ENCODE measurements around the gene BOK. TPM values are rescaled to one million over a fixed set of nuclear protein-coding genes. Genes with fewer than 3 reads are reported as not detected.

BOK gene
- total and polyA plus RNA-seq, 9 of the 15 experiments (the other 6 are each of a cell fraction or from before 2014, with no cell fraction given): 0.03 to 3.3 (median 2.0) TPM; not detected in 1

GRCh38 chr2:241540771-241541561 is 17.6 kb upstream of the BOK start (continued):
- TF ChIP-seq RFX7 (CRISPR knock-in tag; IDR thresholded peaks at IDR 0.05) (no peak), TFE3 (CRISPR knock-in tag; IDR thresholded peaks at IDR 0.05) (no peak), PHF8 (IDR thresholded peaks at IDR 0.05; ENCODE audit: borderline replicate concordance, low read length) (peak; percentile 77; the same call in 1 of the 2 replicates), KLF13 (tag; IDR thresholded peaks at IDR 0.05; ENCODE audit: borderline replicate concordance, low read depth) (0 out of 2 replicates have a peak, but pooled peaks have one; percentile 37), TFAP4 (CRISPR knock-in tag; IDR thresholded peaks at IDR 0.05; ENCODE audit: borderline replicate concordance) (peak; percentile 41; the same call in 1 of the 2 replicates), ERF (CRISPR knock-in tag; IDR thresholded peaks at IDR 0.05) (0 out of 2 replicates have a peak, but pooled peaks have one; percentile 39), ZNF282 (CRISPR knock-in tag; IDR thresholded peaks at IDR 0.05) (no peak), CUX1 (CRISPR knock-in tag; IDR thresholded peaks at IDR 0.05) (no peak), MYBL2 (IDR thresholded peaks at IDR 0.05; ENCODE audit: low read depth) (no peak), MYBL2 (CRISPR knock-in tag; IDR thresholded peaks at IDR 0.05; ENCODE audit: borderline replicate concordance) (no peak), SOX6 (IDR thresholded peaks at IDR 0.05) (no peak), SMC3 (conservative IDR thresholded peaks at IDR 0.05; ENCODE audit: insufficient read depth, low read depth, low read length) (no peak), VEZF1 (CRISPR knock-in tag; IDR thresholded peaks at IDR 0.05) (peak; percentile 67), KDM5B (IDR thresholded peaks at IDR 0.05; ENCODE audit: insufficient replicate concordance, low read depth, low read length) (peak; percentile 49), HMG20A (CRISPR knock-in tag; conservative IDR thresholded peaks at IDR 0.05) (no peak), ZSCAN29 (IDR thresholded peaks at IDR 0.05) (no peak), RUNX1 (IDR thresholded peaks at IDR 0.05; ENCODE audit: low read depth) (no peak)

Measured in K562 (cell line).